Muscle of arm (tissue), 12 donors: ENCODE data around the gene PTPN18. TPM values are rescaled to one million over a fixed set of nuclear protein-coding genes. Genes with fewer than 3 reads are reported as not detected.

Experiments
- polyA plus RNA-seq, 12 donors: library from polyadenylated mRNA; unstranded; fragments of 120-200 nt; gene quantifications; one replicate each; pipeline ENCODE4 v1.2.1, GENCODE V29; 2013; ENCODE audit not compliant: insufficient read length in 12 of 12

Gene PTPN18
- polyA plus RNA-seq, 12 donors = 15.4 to 41.5 (median 18.8) TPM; not detected in 1

Other genes starting within 250 kb of the PTPN18 start
- under 1 TPM in 5 of 12 donors, not detected in 7; 0.06 to 0.30 (median 0.11) TPM for gene POTEF, start 226.8 kb upstream of the PTPN18 start, polyA plus RNA-seq
- 1 to 10 TPM in 6 of 12 donors, under 1 TPM in 4, not detected in 2; 0.45 to 5.2 (median 1.2) TPM for gene CCDC74B, start 210.9 kb upstream of the PTPN18 start, polyA plus RNA-seq
- 10 to 100 TPM in 11 of 12 donors, not detected in 1; 34.4 to 63.5 (median 36.8) TPM for gene SMPD4, start 174.5 kb upstream of the PTPN18 start, polyA plus RNA-seq
- gene MZT2B, start 173.8 kb upstream of the PTPN18 start, polyA plus RNA-seq = 100 to 1,000 TPM in 4 of 12 donors, 10 to 100 TPM in 7, not detected in 1; 61.5 to 155 (median 94.9) TPM
- under 1 TPM in 1 of 12 donors, not detected in 11; 0.25 TPM for gene TUBA3E, start 157.6 kb upstream of the PTPN18 start, polyA plus RNA-seq
- gene IMP4, start 13.2 kb upstream of the PTPN18 start, polyA plus RNA-seq = 10 to 100 TPM in 11 of 12 donors, not detected in 1; 34.0 to 60.2 (median 38.5) TPM
- gene POTEI, start 153.3 kb downstream of the PTPN18 start, polyA plus RNA-seq = 10 to 100 TPM in 1 of 12 donors, under 1 TPM in 8, not detected in 3; 0.04 to 59.2 (median 0.06) TPM
- not detected for gene CFC1B, start 165.2 kb downstream of the PTPN18 start, polyA plus RNA-seq
- under 1 TPM in 1 of 12 donors, not detected in 11; 0.17 TPM for gene CFC1, start 243.5 kb downstream of the PTPN18 start, polyA plus RNA-seq